Measurements from ENCODE around the gene BMS1. TPM values are rescaled to one million over a fixed set of nuclear protein-coding genes. Genes with fewer than 3 reads are reported as not detected.

The BMS1 gene
- total and polyA plus RNA-seq, 2 of the 8 experiments (the other 6 are each of a cell fraction or from before 2014, with no cell fraction given) = 3.7 to 34.6 TPM

- Histone ChIP-seq H2BK120ac (replicated peaks; ENCODE audit: low read depth, low read length) (no peak overlapping the region), H3K56ac (replicated peaks; ENCODE audit: insufficient read length, low read depth, low read length) (no peak overlapping the region), H2BK15ac (ENCODE audit: low read length) (no peak overlapping the region), H4K91ac (replicated peaks; ENCODE audit: insufficient read length, low read length) (no peak overlapping the region), H3K36me3 (ENCODE audit: control insufficient read depth in 2 of 4, insufficient read depth in 4 of 4, low read length in 3 of 4) (peaks cover 21 to 73% (median 49%) of the 10 kb centered on the region in 4 experiments), H3K23ac (ENCODE audit: insufficient read length) (no peak overlapping the region), H3K79me2 (ENCODE audit: control insufficient read depth in 1 of 2, insufficient read depth in 2 of 2, low read length in 2 of 2) (peaks cover 0 to 10% of the 10 kb centered on the region in 2 experiments; a peak in 2 of 4 replicates), H4K5ac (ENCODE audit: insufficient read length, low read depth, low read length) (no peak overlapping the region), H2BK12ac (ENCODE audit: low read depth, low read length) (no peak overlapping the region), H3K27me3 (replicated peaks in 1 of 4; ENCODE audit: control insufficient read depth in 3 of 4, extremely low read depth in 1 of 4, insufficient read depth in 3 of 4, low read length in 3 of 4) (no peaks in the 10 kb centered on the region), H3K27ac (ENCODE audit: low read depth, low read length) (no peak overlapping the region), H3K4me1 (replicated peaks in 1 of 4; ENCODE audit: control insufficient read depth in 3 of 4, insufficient read depth in 4 of 4, low read length in 3 of 4) (no peaks in the 10 kb centered on the region), H3K4me3 (ENCODE audit: extremely low read depth in 1 of 4, insufficient read depth in 2 of 4, low read depth in 3 of 4, low read length in 4 of 4) (no peak overlapping the region), H2BK5ac (ENCODE audit: low read depth, low read length) (no peak overlapping the region), H3K18ac (ENCODE audit: extremely low read depth, low read length) (no peak overlapping the region), H3K23me2 (ENCODE audit: low read depth, low read length) (0 out of 2 replicates have a peak, but pooled peaks cover 1% of the 10 kb centered on the region), H3K14ac (ENCODE audit: insufficient read length) (no peak overlapping the region), H3K9me3 (ENCODE audit: insufficient read depth in 2 of 2, low read depth in 1 of 2, low read length in 1 of 2) (no peaks in the 10 kb centered on the region), H3K4me2 (ENCODE audit: insufficient read depth in 1 of 2, low read depth in 2 of 2, low read length in 2 of 2) (no peak overlapping the region), H4K20me1 (replicated peaks in 1 of 2; ENCODE audit: control insufficient read depth in 1 of 2, insufficient read depth in 2 of 2, low read length in 2 of 2) (peaks cover 2 to 4% of the 10 kb centered on the region in 2 experiments), H2AFZ (ENCODE audit: low read length) (no peak overlapping the region), H3K9ac (replicated peaks in 1 of 4; ENCODE audit: extremely low read depth in 1 of 4, low read depth in 3 of 4, low read length in 3 of 4) (no peak overlapping the region), H3K4ac (replicated peaks; ENCODE audit: insufficient read length, low read depth, low read length) (no peak overlapping the region), H3K79me1 (ENCODE audit: low read depth, low read length) (no peaks in the 10 kb centered on the region), H2AK5ac (ENCODE audit: low read depth, low read length) (no peak overlapping the region), H2BK20ac (ENCODE audit: low read length) (no peak overlapping the region), H4K8ac (ENCODE audit: extremely low read depth, insufficient read depth, low read length) (no peak overlapping the region)
- POLR2A ChIA-PET (ENCODE audit: partially characterized antibody) = interaction anchor here (0.9 to 1.0 kb wide), 2 partner anchors 9 to 13 kb away, joined by 3 read pairs; no protein-coding TSS in a partner anchor
- 93% methylated on average over 3 of the region's 3 CpGs; no CpG with 5 or more reads in 1 of the 2 experiments for WGBS, 2 experiments (ENCODE audit: extremely low coverage in 1 of 2, insufficient coverage in 1 of 2, insufficient read length in 1 of 2, insufficient replicate concordance in 2 of 2, low coverage in 1 of 2, low lambda C conversion rate in 2 of 2, missing lambda C conversion rate in 1 of 2)
- DNase-seq (ENCODE audit: low read depth in 1 of 2, low spot score in 2 of 2) (no peak), FAIRE-seq (no peak)
- CTCF ChIA-PET (ENCODE audit: partially characterized antibody) = no interaction called here
- TF ChIP-seq USF2 (IDR thresholded peaks at IDR 0.05; ENCODE audit: low read length) = no peak
Measured at GRCh38 chr10:42802876-42803275, 20.3 kb downstream of the BMS1 start.
